22Rv1 (cell line): ENCODE results near the gene ALOX15.

ENCODE experiments used
- ZFX ChIP-seq: fragments of 450-650 bp; IDR thresholded peaks from 2 replicates; pipeline ENCODE4 v1.6.1; 2017; ENCODE audit warnings: antibody characterized with exemption, borderline replicate concordance
- TF ChIP-seq, protein P1 (sequence below): fragments of 450-650 bp; IDR thresholded peaks from 2 replicates; pipeline ENCODE4 v1.5.1; 2017; ENCODE audit warnings: mild to moderate bottlenecking

- TF ChIP-seq, protein P1, sequence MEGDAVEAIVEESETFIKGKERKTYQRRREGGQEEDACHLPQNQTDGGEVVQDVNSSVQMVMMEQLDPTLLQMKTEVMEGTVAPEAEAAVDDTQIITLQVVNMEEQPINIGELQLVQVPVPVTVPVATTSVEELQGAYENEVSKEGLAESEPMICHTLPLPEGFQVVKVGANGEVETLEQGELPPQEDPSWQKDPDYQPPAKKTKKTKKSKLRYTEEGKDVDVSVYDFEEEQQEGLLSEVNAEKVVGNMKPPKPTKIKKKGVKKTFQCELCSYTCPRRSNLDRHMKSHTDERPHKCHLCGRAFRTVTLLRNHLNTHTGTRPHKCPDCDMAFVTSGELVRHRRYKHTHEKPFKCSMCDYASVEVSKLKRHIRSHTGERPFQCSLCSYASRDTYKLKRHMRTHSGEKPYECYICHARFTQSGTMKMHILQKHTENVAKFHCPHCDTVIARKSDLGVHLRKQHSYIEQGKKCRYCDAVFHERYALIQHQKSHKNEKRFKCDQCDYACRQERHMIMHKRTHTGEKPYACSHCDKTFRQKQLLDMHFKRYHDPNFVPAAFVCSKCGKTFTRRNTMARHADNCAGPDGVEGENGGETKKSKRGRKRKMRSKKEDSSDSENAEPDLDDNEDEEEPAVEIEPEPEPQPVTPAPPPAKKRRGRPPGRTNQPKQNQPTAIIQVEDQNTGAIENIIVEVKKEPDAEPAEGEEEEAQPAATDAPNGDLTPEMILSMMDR, result no peak
- no peak for TF ChIP-seq ZFX
These were observed 31.7 kb upstream of the ALOX15 start for GRCh38 chr17:4673169-4673568.
